Duodenal mucosa (tissue), 2 donors: ENCODE data around the gene SLC6A12.

Source experiments
- H3K27ac ChIP-seq: one replicate; pipeline ENCODE4 v1.7.0; 2013; ENCODE audit warnings: low read depth, low read length
- H3K27me3 ChIP-seq, 2 donors: one replicate each; pipeline ENCODE4 v1.7.0; 2013; ENCODE audit warnings: low read length in 2 of 2, control low read depth in 1 of 2; ENCODE audit not compliant: insufficient read depth in 2 of 2, control insufficient read depth in 1 of 2
- H3K36me3 ChIP-seq, 2 donors: one replicate each; pipeline ENCODE4 v1.7.0; 2013; ENCODE audit warnings: low read length in 2 of 2, control low read depth in 1 of 2; ENCODE audit not compliant: insufficient read depth in 2 of 2, control insufficient read depth in 1 of 2
- H3K4me1 ChIP-seq, 2 donors: one replicate each; pipeline ENCODE4 v1.7.0; 2013; ENCODE audit warnings: low read length in 2 of 2, control low read depth in 1 of 2; ENCODE audit not compliant: insufficient read depth in 2 of 2, control insufficient read depth in 1 of 2
- H3K4me3 ChIP-seq, 2 donors: one replicate each; pipeline ENCODE4 v1.7.0; 2013; ENCODE audit warnings: low read length in 2 of 2, low read depth in 1 of 2
- H3K9ac ChIP-seq, 2 donors: one replicate each; pipeline ENCODE4 v1.7.0; 2013; ENCODE audit warnings: low read length in 2 of 2, low read depth in 1 of 2
- H3K9me3 ChIP-seq, 2 donors: one replicate each; pipeline ENCODE4 v1.7.0; 2013; ENCODE audit warnings: low read length in 2 of 2, control low read depth in 1 of 2; ENCODE audit not compliant: control insufficient read depth in 1 of 2

Gene SLC6A12

DNA sequence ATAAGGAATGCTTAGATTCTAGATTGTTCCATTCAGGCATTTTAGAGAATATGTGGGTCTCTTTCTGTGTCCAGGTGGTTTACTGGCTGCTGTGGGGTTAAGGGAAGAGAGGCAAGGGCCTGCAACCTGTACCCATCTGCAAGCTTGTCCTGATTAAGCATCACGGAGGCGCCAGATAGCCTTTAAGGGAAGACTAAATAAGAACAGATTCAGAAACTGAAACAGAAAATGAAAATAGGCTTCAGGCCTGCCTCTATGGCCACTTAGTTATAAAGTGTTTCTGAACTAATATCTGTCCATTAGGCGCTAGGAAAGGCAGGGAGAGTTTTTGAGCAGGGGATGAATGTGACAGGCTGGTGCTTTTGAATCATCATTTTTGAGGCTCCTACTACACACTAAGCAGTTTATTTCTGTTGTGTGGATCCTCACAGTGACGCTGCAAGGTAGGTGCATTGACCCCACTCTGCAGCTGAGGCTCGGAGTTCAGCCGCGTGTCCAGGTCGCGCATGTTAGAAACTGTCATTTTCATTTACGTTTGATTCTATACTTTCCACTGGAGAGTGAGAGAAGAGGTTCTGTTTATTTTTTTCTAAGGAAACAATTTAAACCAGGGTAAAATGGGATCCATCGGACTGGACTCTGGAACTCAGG, 47.4 kb downstream of the SLC6A12 start:
- H3K9me3 ChIP-seq = no peaks in the 10 kb centered on the region
- no peaks in the 10 kb centered on the region for H3K36me3 ChIP-seq
- H3K4me3 ChIP-seq = peak overlapping the region in 1 of 2 donors; percentile 35
- H3K27me3 ChIP-seq = no peaks in the 10 kb centered on the region
- no peak overlapping the region for H3K9ac ChIP-seq
- H3K4me1 ChIP-seq = peaks cover 46 to 47% of the 10 kb centered on the region in 2 donors
- H3K27ac ChIP-seq = no peak overlapping the region

DNA sequence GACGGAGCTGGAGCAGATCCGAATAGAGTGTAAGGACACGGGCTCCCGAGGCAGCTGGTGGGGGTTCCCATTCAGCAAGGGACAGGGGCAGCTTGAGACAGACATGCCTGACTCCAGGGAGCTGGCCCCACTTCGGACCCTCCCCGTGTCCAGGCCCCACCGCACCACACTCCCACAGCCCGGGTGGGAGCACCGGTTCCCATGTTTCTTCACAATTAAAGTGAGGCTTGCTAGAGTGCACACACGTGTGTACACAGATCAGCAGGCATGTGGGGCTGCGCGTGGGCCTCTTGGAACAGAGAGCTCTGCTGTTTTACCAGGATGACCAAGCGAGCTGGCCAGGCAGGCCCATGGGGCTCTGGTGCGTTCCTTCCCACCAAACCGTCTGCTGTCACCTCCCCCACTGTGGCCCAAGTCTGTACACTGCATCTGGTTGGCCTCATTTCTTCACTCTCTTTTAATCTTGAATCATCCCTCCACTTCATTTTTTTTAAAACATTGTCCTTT, 48.0 kb downstream of the SLC6A12 start:
- H3K9me3 ChIP-seq = no peaks in the 10 kb centered on the region
- no peaks in the 10 kb centered on the region for H3K27me3 ChIP-seq
- H3K27ac ChIP-seq = no peak overlapping the region
- H3K36me3 ChIP-seq = no peaks in the 10 kb centered on the region
- H3K9ac ChIP-seq = no peak overlapping the region
- peaks cover 42 to 46% of the 10 kb centered on the region in 2 donors for H3K4me1 ChIP-seq
- no peak overlapping the region for H3K4me3 ChIP-seq

- H3K4me1 ChIP-seq = peaks cover 42 to 45% of the 10 kb centered on the region in 2 donors
- no peaks in the 10 kb centered on the region for H3K36me3 ChIP-seq
- no peak overlapping the region for H3K9ac ChIP-seq
- no peaks in the 10 kb centered on the region for H3K9me3 ChIP-seq
- H3K27ac ChIP-seq = no peak overlapping the region
- H3K4me3 ChIP-seq = no peak overlapping the region
- H3K27me3 ChIP-seq = no peaks in the 10 kb centered on the region
Measured at GRCh38 chr12:164207-164606, 49.8 kb downstream of the SLC6A12 start.

DNA sequence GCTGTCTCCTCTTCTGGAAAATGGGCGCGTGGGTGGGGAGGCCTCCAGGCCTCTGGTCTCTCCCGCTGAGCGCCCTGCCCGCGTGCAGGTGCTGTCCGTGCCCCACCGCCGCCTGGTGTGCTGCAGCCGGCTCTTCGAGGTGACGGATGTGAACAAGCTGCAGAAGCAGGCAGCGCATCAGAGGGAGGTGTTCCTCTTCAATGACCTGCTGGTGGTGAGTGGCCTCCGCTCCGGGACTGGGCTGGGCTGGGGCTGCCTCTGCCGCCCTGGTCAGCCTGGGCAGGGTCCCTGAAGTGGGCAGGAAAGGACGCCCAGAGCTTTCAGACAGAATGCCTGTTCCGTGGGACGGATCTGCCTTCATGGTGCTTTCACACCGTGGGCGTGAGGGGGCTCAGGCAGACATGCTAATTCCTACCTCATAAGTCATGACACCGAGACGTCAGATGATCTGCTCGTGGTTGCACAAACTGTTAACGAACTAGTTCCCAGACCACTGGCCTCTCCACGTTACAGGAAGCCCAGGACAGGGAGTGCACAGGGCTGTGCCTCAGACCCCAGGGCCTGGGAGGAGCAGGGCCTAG, 50.5 kb downstream of the SLC6A12 start:
- H3K9me3 ChIP-seq = no peaks in the 10 kb centered on the region
- no peak overlapping the region for H3K27ac ChIP-seq
- peaks cover 38 to 39% of the 10 kb centered on the region in 2 donors for H3K4me1 ChIP-seq
- no peaks in the 10 kb centered on the region for H3K36me3 ChIP-seq
- H3K27me3 ChIP-seq = no peaks in the 10 kb centered on the region
- no peak overlapping the region for H3K4me3 ChIP-seq
- no peak overlapping the region for H3K9ac ChIP-seq

DNA sequence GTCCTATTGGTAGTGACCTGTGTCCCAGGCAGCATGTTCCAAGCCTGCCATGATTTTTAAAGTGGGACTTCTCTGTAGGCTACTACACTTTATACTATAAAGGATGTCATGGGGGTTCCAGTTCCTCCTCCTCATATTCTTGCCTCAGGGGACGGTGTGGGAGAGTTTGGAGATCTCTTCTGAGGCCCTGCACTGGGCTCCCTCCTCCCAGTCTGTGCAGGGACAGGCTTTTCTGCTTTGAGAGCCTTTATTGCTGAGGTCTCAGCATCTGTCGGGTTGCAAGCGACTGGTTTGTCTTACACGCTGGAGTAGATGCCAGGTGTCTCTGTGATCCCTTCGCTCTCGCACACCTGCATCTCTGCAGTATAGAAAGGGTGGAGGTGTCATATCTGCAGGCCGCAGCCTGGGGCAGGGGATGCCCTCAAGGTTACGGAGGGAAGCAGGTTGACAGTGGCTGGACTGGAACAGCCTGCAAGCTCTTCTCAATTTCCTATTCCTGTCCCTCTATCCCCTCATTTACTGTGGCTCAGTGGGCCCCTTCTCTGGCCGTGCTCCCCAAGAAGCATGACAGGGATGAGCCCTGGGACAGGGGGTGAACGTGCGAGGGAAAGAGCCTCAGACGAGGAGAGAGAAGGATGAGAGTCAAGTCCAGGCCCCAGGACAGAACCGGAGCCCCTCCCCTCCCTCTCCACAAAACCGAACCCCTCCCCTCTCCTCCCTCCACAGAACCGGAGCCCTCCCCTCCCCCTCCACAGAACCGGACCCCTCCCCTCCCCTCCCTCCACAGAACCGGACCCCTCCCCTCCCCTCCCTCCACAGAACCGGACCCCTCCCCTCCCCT, 51.3 kb downstream of the SLC6A12 start:
- Histone ChIP-seq H3K27ac (no peak overlapping the region), H3K9ac (no peak overlapping the region), H3K27me3 (no peaks in the 10 kb centered on the region), H3K4me3 (no peak overlapping the region), H3K36me3 (no peaks in the 10 kb centered on the region), H3K9me3 (no peaks in the 10 kb centered on the region), H3K4me1 (peaks cover 30 to 31% of the 10 kb centered on the region in 2 donors)

- peaks cover 22% of the 10 kb centered on the region in 2 donors for H3K4me1 ChIP-seq
- H3K36me3 ChIP-seq = no peaks in the 10 kb centered on the region
- no peak overlapping the region for H3K27ac ChIP-seq
- H3K9ac ChIP-seq = no peak overlapping the region
- no peaks in the 10 kb centered on the region for H3K27me3 ChIP-seq
- no peaks in the 10 kb centered on the region for H3K9me3 ChIP-seq
- H3K4me3 ChIP-seq = no peak overlapping the region
Measured at GRCh38 chr12:161823-162222, 52.1 kb downstream of the SLC6A12 start.

DNA sequence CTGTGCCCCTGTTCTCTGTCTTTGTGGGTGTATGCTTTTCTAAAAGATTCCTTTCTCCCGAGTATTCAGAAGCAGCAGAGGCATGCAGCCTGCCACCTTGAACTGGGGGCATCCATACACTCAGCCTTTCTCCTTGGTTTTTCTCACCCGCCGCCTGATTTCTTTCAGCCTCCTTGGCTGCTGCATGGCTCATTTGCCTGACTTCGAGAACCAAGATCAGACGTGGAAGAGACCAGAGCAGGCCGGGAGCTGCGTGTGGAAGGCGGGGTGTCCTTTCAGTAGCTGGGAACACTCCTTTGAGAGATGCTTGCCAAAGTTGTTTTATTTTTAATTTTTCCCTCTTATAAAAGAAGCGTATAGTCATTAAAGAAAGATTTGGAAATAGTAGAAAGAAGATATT, 53.1 kb downstream of the SLC6A12 start:
- Histone ChIP-seq H3K9me3 (no peaks in the 10 kb centered on the region), H3K4me1 (peaks cover 14 to 16% of the 10 kb centered on the region in 2 donors), H3K9ac (no peak overlapping the region), H3K27me3 (no peaks in the 10 kb centered on the region), H3K27ac (no peak overlapping the region), H3K4me3 (no peak overlapping the region), H3K36me3 (no peaks in the 10 kb centered on the region)

GRCh38 chr12:159156-159782, 54.7 kb downstream of the SLC6A12 start:
- H3K27me3 ChIP-seq = no peaks in the 10 kb centered on the region
- no peak overlapping the region for H3K9ac ChIP-seq
- H3K9me3 ChIP-seq = no peaks in the 10 kb centered on the region
- H3K4me1 ChIP-seq = peaks cover 6 to 8% of the 10 kb centered on the region in 2 donors
- no peak overlapping the region for H3K27ac ChIP-seq
- no peak overlapping the region for H3K4me3 ChIP-seq
- no peaks in the 10 kb centered on the region for H3K36me3 ChIP-seq

- Histone ChIP-seq H3K27me3 (no peaks in the 10 kb centered on the region), H3K4me1 (peaks cover 5 to 8% of the 10 kb centered on the region in 2 donors), H3K9ac (no peak overlapping the region), H3K36me3 (no peaks in the 10 kb centered on the region), H3K27ac (no peak overlapping the region), H3K4me3 (no peak overlapping the region), H3K9me3 (no peaks in the 10 kb centered on the region)
Measured at GRCh38 chr12:157644-158043, 56.3 kb downstream of the SLC6A12 start.

- Histone ChIP-seq H3K9ac (no peak overlapping the region), H3K4me1 (peaks cover 7 to 13% of the 10 kb centered on the region in 2 donors), H3K27me3 (no peaks in the 10 kb centered on the region), H3K9me3 (no peaks in the 10 kb centered on the region), H3K4me3 (no peak overlapping the region), H3K27ac (no peak overlapping the region), H3K36me3 (no peaks in the 10 kb centered on the region)
Measured at GRCh38 chr12:156945-157344, 57.0 kb downstream of the SLC6A12 start.
